Choroid plexus epithelial cell (primary cell): Measurements from ENCODE around the gene CD48.
"Not testable (repeated sequence)": the region's sequence is repeated elsewhere in the genome, so short reads cannot be mapped to it uniquely, and the experiment has no call there.

Experiments used
- DNase-seq: peaks from one replicate; pipeline ENCODE4 v3.0.0-alpha.2; 2010; ENCODE audit warnings: low read depth
- H3K4me3 ChIP-seq: 2 replicates; pipeline ENCODE4 v1.5.1; 2011; ENCODE audit warnings: low read depth, mild to moderate bottlenecking, control low read depth, low read length, moderate library complexity
- CTCF ChIP-seq: conservative IDR thresholded peaks from 2 replicates; pipeline ENCODE4 v1.5.1; 2011; ENCODE audit warnings: low read depth, mild to moderate bottlenecking, control low read depth, inconsistent platforms, low read length, moderate library complexity

The CD48 gene

GRCh38 chr1:160702100-160702499 is 9.5 kb downstream of the CD48 start:
- H3K4me3 ChIP-seq = no peak overlapping the region
- DNase-seq = no peak
- no peak for TF ChIP-seq CTCF

GRCh38 chr1:160692390-160692789 is 19.2 kb downstream of the CD48 start:
- H3K4me3 ChIP-seq, DNase-seq: not testable (repeated sequence)
- peak; percentile 8 for TF ChIP-seq CTCF

- DNase-seq = no peak
These were observed 26.4 kb downstream of the CD48 start for GRCh38 chr1:160685266-160685665.

GRCh38 chr1:160682983-160683865 is 28.4 kb downstream of the CD48 start:
- no peak for TF ChIP-seq CTCF
- no peak overlapping the region for H3K4me3 ChIP-seq
- DNase-seq = no peak

More at GRCh38 chr1:160685266-160685665, 26.4 kb downstream of the CD48 start:
- no peak for TF ChIP-seq CTCF
- H3K4me3 ChIP-seq = no peak overlapping the region

- TF ChIP-seq CTCF = no peak
- H3K4me3 ChIP-seq = no peak overlapping the region
- DNase-seq = no peak
These were observed 29.8 kb downstream of the CD48 start for GRCh38 chr1:160681891-160682140.

DNA sequence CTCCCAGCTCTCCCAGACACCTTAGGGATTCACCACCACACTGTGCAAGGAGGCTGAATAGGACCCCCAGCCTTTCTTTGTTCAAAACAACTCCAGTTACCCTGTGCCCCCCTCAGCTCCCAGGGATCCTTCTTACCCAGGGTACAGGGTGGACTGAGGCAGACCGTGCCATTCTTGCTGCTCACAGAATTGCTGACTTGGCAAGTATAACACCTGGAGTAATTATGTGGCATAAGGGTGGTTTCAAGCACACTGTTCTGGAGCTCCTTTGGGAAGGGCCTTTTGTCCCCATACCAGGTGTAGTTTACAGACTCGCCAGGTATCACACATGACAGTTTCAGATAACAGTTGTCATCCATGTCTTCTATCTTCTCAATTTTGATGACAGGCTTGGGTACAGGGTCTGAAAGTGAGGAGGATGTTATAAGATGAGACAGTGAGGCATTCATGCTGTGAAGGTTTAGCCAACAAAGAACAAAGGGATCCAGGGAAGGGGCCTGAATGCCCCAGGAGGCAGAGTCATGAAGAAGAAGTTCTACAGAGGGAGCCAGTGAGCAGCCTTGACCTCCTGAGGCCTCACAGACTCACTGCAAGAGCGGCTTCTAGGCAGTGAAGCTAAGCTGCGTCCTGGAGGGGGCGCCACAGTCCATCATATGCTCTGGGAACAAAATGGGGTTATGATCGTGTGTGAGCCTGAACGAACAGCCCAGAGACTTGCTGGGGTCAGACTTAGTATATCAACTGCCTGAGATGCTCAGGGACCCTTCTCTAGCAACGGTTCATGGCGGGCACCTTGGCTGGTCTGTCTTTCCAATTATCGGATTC is 30.3 kb downstream of the CD48 start:
- peak; percentile 60 for TF ChIP-seq CTCF
- peak; percentile 59 for DNase-seq
- no peak overlapping the region for H3K4me3 ChIP-seq
